VCaP (cell line): ENCODE measurements around the gene HLX.

ENCODE experiments used
- H3K27ac ChIP-seq: fragments of 450-650 bp; 2 replicates; pipeline ENCODE4 v1.5.1; 2017
- TF ChIP-seq, protein P1 (sequence below): fragments of 450-650 bp; conservative IDR thresholded peaks from 2 replicates; pipeline ENCODE4 v1.5.1; 2017; ENCODE audit warnings: mild to moderate bottlenecking, moderate library complexity

HLX gene

DNA sequence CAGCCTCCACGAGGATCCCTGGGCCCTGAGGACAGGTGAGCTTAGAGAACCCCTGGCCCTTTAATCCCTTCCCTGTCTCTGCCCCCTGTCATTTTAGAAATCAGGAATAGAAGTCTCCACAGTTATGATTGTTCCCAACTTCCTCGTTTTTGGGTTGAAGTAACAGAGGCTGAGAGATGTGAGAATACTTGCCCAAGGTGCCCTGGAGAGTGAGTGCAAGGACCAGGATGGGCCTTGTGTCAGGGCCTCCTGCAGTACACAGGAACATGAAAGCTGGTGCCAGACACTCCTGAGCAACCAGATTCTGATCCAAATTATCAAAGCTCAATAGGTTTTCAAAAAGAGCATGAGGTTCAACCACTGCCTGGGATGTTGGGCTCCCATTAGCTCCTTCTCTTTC, 10.1 kb downstream of the HLX start:
- no peak overlapping the region for H3K27ac ChIP-seq
- TF ChIP-seq, protein P1, sequence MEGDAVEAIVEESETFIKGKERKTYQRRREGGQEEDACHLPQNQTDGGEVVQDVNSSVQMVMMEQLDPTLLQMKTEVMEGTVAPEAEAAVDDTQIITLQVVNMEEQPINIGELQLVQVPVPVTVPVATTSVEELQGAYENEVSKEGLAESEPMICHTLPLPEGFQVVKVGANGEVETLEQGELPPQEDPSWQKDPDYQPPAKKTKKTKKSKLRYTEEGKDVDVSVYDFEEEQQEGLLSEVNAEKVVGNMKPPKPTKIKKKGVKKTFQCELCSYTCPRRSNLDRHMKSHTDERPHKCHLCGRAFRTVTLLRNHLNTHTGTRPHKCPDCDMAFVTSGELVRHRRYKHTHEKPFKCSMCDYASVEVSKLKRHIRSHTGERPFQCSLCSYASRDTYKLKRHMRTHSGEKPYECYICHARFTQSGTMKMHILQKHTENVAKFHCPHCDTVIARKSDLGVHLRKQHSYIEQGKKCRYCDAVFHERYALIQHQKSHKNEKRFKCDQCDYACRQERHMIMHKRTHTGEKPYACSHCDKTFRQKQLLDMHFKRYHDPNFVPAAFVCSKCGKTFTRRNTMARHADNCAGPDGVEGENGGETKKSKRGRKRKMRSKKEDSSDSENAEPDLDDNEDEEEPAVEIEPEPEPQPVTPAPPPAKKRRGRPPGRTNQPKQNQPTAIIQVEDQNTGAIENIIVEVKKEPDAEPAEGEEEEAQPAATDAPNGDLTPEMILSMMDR, result no peak

DNA sequence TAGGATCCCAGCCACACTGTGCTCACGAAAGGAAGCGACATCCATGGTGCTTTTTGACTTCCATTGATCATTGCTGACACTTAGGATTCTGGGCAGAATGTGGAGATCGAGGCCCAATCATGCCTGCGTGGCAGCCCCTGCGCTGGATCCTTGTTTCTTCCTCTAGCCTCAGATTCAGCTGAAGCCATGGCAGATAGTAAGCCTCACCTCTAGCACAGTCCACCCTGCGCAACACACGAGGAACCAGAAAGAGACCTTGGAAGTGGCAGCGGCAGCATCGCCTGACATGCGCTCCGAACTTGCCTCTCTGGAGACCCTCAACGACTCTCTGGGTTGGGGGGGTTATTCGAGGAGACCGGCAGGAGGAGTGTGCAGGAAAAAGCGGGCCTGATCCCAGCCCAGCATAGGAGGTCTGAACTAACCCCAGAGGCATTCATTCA, 10.6 kb downstream of the HLX start:
- no peak overlapping the region for H3K27ac ChIP-seq
- TF ChIP-seq, protein P1, result no peak

DNA sequence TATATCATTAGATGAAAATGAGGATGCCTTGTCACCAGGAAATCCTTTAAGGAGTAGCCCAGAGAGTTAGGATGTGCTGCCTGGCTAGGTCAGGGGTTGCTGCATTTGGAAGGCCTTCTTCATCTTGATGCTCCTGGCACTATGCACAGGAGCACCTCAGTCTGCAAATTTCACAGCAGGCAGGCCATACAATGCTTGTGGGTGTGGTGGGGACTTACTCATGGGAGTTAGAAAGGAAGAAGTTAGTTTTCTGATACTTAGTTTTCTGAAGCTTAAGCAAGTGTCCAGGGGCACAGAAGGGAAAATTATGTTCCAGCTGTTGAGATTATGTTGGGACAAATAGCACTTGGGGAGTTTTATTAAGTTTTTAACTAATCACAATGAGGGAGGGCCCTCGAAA, 11.4 kb downstream of the HLX start:
- TF ChIP-seq, protein P1, result no peak
- H3K27ac ChIP-seq, result no peak overlapping the region

DNA sequence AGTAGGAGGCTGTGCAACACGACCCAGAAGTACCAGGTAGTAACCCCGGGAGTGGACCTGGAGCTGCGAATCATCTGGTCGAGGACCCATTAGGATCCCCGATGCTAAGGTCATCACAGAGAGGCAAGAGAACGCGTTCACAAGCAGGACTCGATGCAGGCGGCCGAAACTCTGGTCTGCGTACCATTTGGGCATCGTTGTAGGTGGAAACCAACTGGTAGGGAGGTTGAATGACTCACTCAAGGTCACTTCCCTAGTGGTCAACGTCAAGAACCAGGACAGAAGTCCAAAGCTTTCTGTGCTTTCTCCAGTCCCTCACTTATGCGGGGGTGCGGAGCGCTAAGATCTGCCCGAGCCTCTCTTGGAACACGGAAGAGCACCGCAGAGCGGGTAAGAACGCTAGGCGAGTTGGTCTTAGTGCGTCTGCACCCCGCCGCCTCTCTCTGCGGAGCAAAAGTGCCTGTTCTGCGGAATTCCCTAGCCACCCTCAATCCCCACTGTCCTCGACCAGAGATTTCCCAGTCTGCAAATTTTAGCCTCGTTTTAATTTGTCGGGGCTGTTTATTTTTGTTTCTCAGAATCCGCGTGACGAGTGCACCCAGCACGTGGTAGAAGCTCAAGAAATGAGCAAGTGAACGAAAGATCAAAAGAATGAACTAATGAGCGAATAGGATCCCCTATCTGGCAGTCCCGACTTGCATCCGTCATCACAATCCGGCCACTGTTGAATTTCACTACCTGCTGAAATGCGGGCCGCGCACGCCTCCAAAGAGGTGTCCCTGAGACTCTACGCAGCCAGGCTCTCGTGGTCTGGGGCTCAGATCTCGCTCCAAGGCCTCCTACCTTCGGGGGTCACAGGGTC, 12.2 kb downstream of the HLX start:
- TF ChIP-seq, protein P1, result no peak
- no peak overlapping the region for H3K27ac ChIP-seq

DNA sequence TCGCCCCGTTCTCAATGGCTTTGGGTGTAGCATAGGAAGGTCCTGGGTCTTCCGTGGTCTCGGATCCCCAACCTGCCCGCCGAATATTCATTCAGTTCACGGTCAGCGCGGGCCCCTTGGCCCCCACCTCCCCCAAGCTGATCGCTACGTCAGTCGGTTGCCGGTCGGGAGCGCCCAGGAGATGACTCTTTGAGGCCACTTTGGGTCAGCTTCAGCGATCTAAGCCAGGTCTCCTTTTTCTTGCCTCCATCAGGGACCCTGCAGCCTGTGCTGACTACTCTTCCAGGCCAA, 12.8 kb downstream of the HLX start:
- H3K27ac ChIP-seq, result no peak overlapping the region
- TF ChIP-seq, protein P1, result no peak

DNA sequence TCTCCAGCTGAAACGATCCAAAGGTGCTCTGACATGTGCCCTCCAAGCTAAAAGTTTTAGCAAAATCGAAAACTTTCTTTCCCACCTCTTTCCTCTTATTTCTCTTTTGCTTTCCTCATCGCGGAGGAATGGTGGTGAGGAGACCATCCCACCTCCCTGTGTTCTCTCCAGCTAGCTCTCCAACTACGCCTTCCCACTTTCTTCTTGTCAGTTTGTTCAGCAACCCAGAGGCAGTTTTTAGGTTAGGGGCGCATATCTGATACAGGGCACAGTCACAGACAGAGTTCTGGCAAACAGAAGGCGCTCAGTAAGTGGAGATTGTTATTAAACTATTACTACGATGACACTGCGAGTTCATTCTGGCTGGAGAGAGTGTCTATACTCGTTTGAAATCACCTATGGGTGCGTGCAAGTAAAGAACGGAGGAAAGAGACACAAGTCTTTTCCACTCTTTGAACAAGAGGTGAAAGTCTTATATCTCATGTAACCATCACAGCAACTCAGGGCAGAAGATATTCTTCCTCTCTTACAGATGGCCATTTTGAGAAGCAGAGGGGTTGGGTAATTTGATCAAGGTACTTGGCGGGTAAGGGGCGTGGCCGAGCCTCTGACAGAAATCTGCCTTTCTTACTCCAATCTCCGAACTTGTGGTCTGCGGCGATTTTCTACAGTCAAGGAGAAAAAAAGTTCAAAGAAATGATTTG, 13.9 kb downstream of the HLX start:
- no peak overlapping the region for H3K27ac ChIP-seq
- TF ChIP-seq, protein P1, result no peak

DNA sequence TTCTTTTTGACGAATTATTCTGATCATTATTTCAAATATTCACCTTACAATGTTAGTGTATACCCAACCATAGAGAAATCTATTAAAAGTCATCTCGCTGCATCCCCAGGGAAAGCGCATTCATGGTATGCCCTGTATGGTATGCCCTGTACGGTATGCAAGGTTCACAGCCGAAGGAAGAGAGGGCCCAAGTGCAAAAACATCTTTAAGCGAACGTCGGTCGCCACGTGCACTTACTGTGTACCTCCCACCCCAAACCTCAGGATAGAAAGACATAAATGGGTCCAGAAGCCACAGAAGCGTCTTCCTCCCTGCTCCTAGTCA, 14.4 kb downstream of the HLX start:
- TF ChIP-seq, protein P1, result no peak
- no peak overlapping the region for H3K27ac ChIP-seq
